HL-60 (cell line): ENCODE measurements around the gene LGR4.

Experiments used
- DNase-seq, 2 experiments: peaks; one replicate each; pipeline ENCODE4 v3.0.0-alpha.2; 2010 to 2020; ENCODE audit warnings: low read depth in 1 of 2, low spot score in 1 of 2
- H3K27ac ChIP-seq: fragments of 250-450 bp; sonication (Bioruptor Pico); replicated peaks from 2 replicates; pipeline ENCODE4 v1.5.1; 2020; ENCODE audit warnings: mild to moderate bottlenecking, moderate library complexity
- H3K27me3 ChIP-seq: fragments of 250-450 bp; sonication (Bioruptor Pico); 2 replicates; pipeline ENCODE4 v1.5.1; 2021; ENCODE audit warnings: mild to moderate bottlenecking, moderate library complexity; ENCODE audit not compliant: insufficient read depth, poor library complexity, severe bottlenecking
- H3K4me3 ChIP-seq: replicated peaks from 2 replicates; pipeline ENCODE4 v1.5.1; 2011; ENCODE audit warnings: mild to moderate bottlenecking, control low read depth, low read length; ENCODE audit not compliant: insufficient read depth
- CTCF ChIP-seq: IDR thresholded peaks from one replicate; pipeline ENCODE4 v1.5.1; 2011; ENCODE audit warnings: low read length, control low read depth, inconsistent platforms; ENCODE audit not compliant: insufficient read depth
- GABPA ChIP-seq: IDR thresholded peaks from 2 replicates; pipeline ENCODE4 v1.6.1; 2012; ENCODE audit warnings: low read depth
- POLR2AphosphoS5 ChIP-seq: IDR thresholded peaks from 2 replicates; pipeline ENCODE4 v1.6.1; 2012; ENCODE audit warnings: low read depth
- REST ChIP-seq: IDR thresholded peaks from 2 replicates; pipeline ENCODE4 v1.6.1; 2012; ENCODE audit warnings: low read depth; ENCODE audit not compliant: insufficient replicate concordance
- SPI1 ChIP-seq: IDR thresholded peaks from 2 replicates; pipeline ENCODE4 v1.6.1; 2012; ENCODE audit warnings: low read depth, mild to moderate bottlenecking, borderline replicate concordance

Gene LGR4

GRCh38 chr11:27497284-27497866 lies 24.8 kb upstream of the LGR4 start:
- Histone ChIP-seq H3K27me3 (no peaks in the 10 kb centered on the region), H3K27ac (no peak overlapping the region), H3K4me3 (no peak overlapping the region)
- TF ChIP-seq CTCF (no peak), REST (no peak), POLR2AphosphoS5 (no peak), SPI1 (no peak), GABPA (no peak)
- DNase-seq, result no peak

GRCh38 chr11:27496461-27496860 lies 23.9 kb upstream of the LGR4 start:
- Histone ChIP-seq H3K4me3 (no peak overlapping the region), H3K27ac (no peak overlapping the region), H3K27me3 (no peaks in the 10 kb centered on the region)
- DNase-seq, result no peak
- TF ChIP-seq POLR2AphosphoS5, result no peak
- no peak for TF ChIP-seq CTCF
- TF ChIP-seq REST, result no peak
- no peak for TF ChIP-seq SPI1
- no peak for TF ChIP-seq GABPA

- Histone ChIP-seq H3K27ac (no peak overlapping the region), H3K4me3 (no peak overlapping the region), H3K27me3 (no peaks in the 10 kb centered on the region)
- no peak for TF ChIP-seq SPI1
- no peak for TF ChIP-seq CTCF
- TF ChIP-seq REST, result no peak
- no peak for TF ChIP-seq POLR2AphosphoS5
- TF ChIP-seq GABPA, result no peak
- DNase-seq, result no peak
These were observed 23.2 kb upstream of the LGR4 start for GRCh38 chr11:27495710-27496300.
